Activated gamma-delta T cell treated with anti-CD3 and anti-CD28 coated beads, Interleukin-2, amount 50 U/mL, for 16 hours (primary cell): ENCODE results near the gene LIN7B.
A peak's percentile ranks its signal among the peaks of the same experiment; 100 is the strongest.
"Not testable (repeated sequence)": the region's sequence is repeated elsewhere in the genome, so short reads cannot be mapped to it uniquely, and the experiment has no call there.

Experiments used
- DNase-seq: peaks from one replicate; pipeline ENCODE4 v3.0.0-alpha.2; 2020; ENCODE audit warnings: low read depth

LIN7B gene

GRCh38 chr19:49113762-49114629 lies at the start of gene LIN7B:
Gene LIN7B, plus strand, starts transcription at chr19:49114370. Its CDS starts 35 bp downstream, at chr19:49114405.
- peak; percentile 53 for DNase-seq

GRCh38 chr19:49064768-49065611 lies 49.2 kb upstream of the LIN7B start, which contains the start of gene NTF4:
Gene NTF4, minus strand, starts transcription at chr19:49064818. Its CDS starts 2,821 bp downstream, at chr19:49061997.
- no peak for DNase-seq

- no peak for DNase-seq
Measured at GRCh38 chr19:49065905-49066512, 48.2 kb upstream of the LIN7B start.

GRCh38 chr19:49067554-49067953 lies 46.6 kb upstream of the LIN7B start:
- DNase-seq: no peak

GRCh38 chr19:49069026-49069425 lies 45.1 kb upstream of the LIN7B start:
- DNase-seq: no peak

- DNase-seq: no peak
Measured at GRCh38 chr19:49070416-49070815, 43.8 kb upstream of the LIN7B start.

GRCh38 chr19:49071860-49072547 lies 42.2 kb upstream of the LIN7B start:
- no peak for DNase-seq

- no peak for DNase-seq
Measured at GRCh38 chr19:49073514-49074378, 40.4 kb upstream of the LIN7B start.

- not testable (repeated sequence) for DNase-seq
Measured at GRCh38 chr19:49074869-49075268, 39.3 kb upstream of the LIN7B start.

GRCh38 chr19:49080392-49080791 lies 33.8 kb upstream of the LIN7B start:
- no peak for DNase-seq

- DNase-seq: no peak
Measured at GRCh38 chr19:49081273-49081672, 32.9 kb upstream of the LIN7B start.

- DNase-seq: no peak
Measured at GRCh38 chr19:49084206-49085019, 29.8 kb upstream of the LIN7B start.

GRCh38 chr19:49085020-49085867 lies 28.9 kb upstream of the LIN7B start, which contains the start of gene SNRNP70:
Gene SNRNP70, plus strand, starts transcription at chr19:49085451. Its CDS starts 964 bp downstream, at chr19:49086415.
- DNase-seq: peak; percentile 98

- no peak for DNase-seq
Measured at GRCh38 chr19:49085868-49086232, 28.3 kb upstream of the LIN7B start.

- DNase-seq: no peak
Measured at GRCh38 chr19:49086296-49086695, 27.9 kb upstream of the LIN7B start.

GRCh38 chr19:49091391-49092038 lies 22.7 kb upstream of the LIN7B start:
- no peak for DNase-seq

- no peak for DNase-seq
Measured at GRCh38 chr19:49092686-49093085, 21.5 kb upstream of the LIN7B start.
